Upper lobe of left lung (tissue), 6 donors: Measurements from ENCODE around the gene MAN1B1. TPM values are rescaled to one million over a fixed set of nuclear protein-coding genes. Genes with fewer than 3 reads are reported as not detected.

Experiments
- ATAC-seq, 2 donors: fragments of 200-7000 bp; cut with Tn5 transposase; one replicate each; pipeline ENCODE4 v1.9.1; 2022; ENCODE audit warnings: mild to moderate bottlenecking in 2 of 2, moderate library complexity in 2 of 2; ENCODE audit not compliant: low FRiP score in 2 of 2
- DNase-seq, 2 donors: peaks; one replicate each; pipeline ENCODE4 v3.0.0-alpha.2; 2019 to 2020
- H3K27ac ChIP-seq, 4 donors: fragments of 200-600 bp; sonication (generic); one replicate each; pipeline ENCODE4 v1.5.1; 2016 to 2019
- H3K27me3 ChIP-seq, 4 donors: fragments of 200-600 bp; sonication (generic); one replicate each; pipeline ENCODE4 v1.5.1; 2017 to 2019
- H3K36me3 ChIP-seq, 4 donors: fragments of 200-600 bp; sonication (generic); one replicate each; pipeline ENCODE4 v1.5.1; 2016 to 2019
- H3K4me1 ChIP-seq, 4 donors: fragments of 200-600 bp; sonication (generic); one replicate each; pipeline ENCODE4 v1.5.1; 2018 to 2019
- H3K4me3 ChIP-seq, 4 donors: fragments of 200-600 bp; sonication (generic); one replicate each; pipeline ENCODE4 v1.5.1; 2017 to 2019; ENCODE audit warnings: mild to moderate bottlenecking in 2 of 4, moderate library complexity in 1 of 4
- H3K9me3 ChIP-seq, 4 donors: fragments of 200-600 bp; sonication (generic); one replicate each; pipeline ENCODE4 v1.5.1; 2018 to 2019
- CTCF ChIP-seq, 6 experiments: fragments of 450-650 bp in 4 of 6; fragments of 200-600 bp in 2 of 6; sonication (generic) in 2 of 6; IDR thresholded peaks; one replicate each; pipeline ENCODE4 v1.5.1; 2016 to 2019; ENCODE audit warnings: antibody characterized with exemption in 6 of 6
- EP300 ChIP-seq, 4 donors: sonication (generic); formaldehyde crosslinking; IDR thresholded peaks; one replicate each; pipeline ENCODE4 v1.5.1; 2017; ENCODE audit warnings: antibody characterized with exemption in 4 of 4, control low read depth in 2 of 4
- POLR2A ChIP-seq, 4 donors: fragments of 450-650 bp; IDR thresholded peaks; one replicate each; pipeline ENCODE4 v1.5.1; 2016 to 2017; ENCODE audit warnings: antibody characterized with exemption in 4 of 4, mild to moderate bottlenecking in 2 of 4
- POLR2AphosphoS5 ChIP-seq, 2 donors: sonication (generic); formaldehyde crosslinking; IDR thresholded peaks; one replicate each; pipeline ENCODE4 v1.5.1; 2017; ENCODE audit warnings: antibody characterized with exemption in 2 of 2
- WGBS, 2 donors: methylation state at CpG; one replicate each; pipeline ENCODE4 v1.1.5; 2017 to 2018; 5-methylcytosine and 5-hydroxymethylcytosine counted together
- total RNA-seq, 6 donors: library from RNA; depleted of rRNA in 4 of 6; stranded (reverse); fragments of >200 nt in 4 of 6; gene quantifications; one replicate each; pipeline versions ENCODE4 v1.1.0 to v1.2.1, GENCODE V29; 2016 to 2021
- donor health status: DM: no; HTN: no; CAD: no; lungs with moderate emphysema.
- donor health status: DM: no; HTN: yes; CAD: no; lungs with severe emphysema.

MAN1B1 gene
- total RNA-seq, 6 donors from 2014 or later: 38.0 to 97.4 (median 54.1) TPM

DNA sequence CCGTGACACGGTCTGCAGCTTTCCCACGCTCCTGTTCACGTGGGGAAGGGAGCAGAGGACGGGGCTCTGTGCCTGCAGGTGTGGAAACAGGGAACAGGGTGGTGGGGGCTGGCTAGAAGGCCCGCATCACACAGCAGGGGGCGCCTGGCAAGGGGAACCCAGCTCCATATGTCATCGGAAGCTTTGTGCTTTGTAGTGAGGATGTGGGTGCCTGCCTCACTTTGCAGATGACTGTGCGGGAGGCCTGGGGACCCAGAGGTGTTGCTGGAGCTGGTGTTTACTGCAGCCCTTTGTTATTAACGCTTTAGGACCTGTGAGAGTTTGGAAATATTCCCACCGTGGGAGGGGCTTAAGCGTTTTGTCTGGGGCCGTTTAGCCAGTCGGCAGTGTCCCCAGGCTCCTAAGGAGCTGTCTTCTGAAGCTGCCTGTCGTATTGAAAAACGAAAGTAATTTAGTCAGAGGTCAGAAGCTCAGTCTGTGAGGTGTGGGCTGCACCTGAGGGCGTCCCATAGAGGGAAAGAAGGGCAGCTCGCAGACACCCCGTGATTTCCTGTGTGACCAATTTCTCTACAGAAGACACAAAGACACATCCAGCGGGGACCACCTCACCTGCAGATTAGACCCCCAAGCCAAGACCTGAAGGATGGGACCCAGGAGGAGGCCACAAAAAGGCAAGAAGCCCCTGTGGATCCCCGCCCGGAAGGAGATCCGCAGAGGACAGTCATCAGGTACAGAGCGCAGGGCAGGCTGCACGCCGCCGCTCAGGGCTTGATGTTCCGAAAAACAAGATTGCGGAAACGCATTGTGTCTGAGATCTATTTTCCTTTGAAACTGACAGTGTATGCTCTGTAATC, 9.1 kb downstream of the MAN1B1 start:
- DNase-seq (peak in 1 of 2 donors; percentile 34), ATAC-seq (no peak)
- Histone ChIP-seq H3K27me3 (no peaks in the 10 kb centered on the region), H3K9me3 (no peaks in the 10 kb centered on the region), H3K27ac (peak overlapping the region in 2 of 4 donors; percentile 35), H3K4me1 (no peaks in the 10 kb centered on the region), H3K36me3 (peaks cover 0 to 76% (median 59%) of the 10 kb centered on the region in 4 donors), H3K4me3 (peak overlapping the region in 1 of 4 donors; percentile 6)
- 73 to 84% methylated on average over 27 to 30 of the region's 30 CpGs for WGBS, 2 donors
- TF ChIP-seq POLR2AphosphoS5 (IDR thresholded peaks at IDR 0.05): no peak
- no peak for TF ChIP-seq CTCF (IDR thresholded peaks at IDR 0.05)
- TF ChIP-seq POLR2A (IDR thresholded peaks at IDR 0.05): no peak
- no peak for TF ChIP-seq EP300 (IDR thresholded peaks at IDR 0.05)

DNA sequence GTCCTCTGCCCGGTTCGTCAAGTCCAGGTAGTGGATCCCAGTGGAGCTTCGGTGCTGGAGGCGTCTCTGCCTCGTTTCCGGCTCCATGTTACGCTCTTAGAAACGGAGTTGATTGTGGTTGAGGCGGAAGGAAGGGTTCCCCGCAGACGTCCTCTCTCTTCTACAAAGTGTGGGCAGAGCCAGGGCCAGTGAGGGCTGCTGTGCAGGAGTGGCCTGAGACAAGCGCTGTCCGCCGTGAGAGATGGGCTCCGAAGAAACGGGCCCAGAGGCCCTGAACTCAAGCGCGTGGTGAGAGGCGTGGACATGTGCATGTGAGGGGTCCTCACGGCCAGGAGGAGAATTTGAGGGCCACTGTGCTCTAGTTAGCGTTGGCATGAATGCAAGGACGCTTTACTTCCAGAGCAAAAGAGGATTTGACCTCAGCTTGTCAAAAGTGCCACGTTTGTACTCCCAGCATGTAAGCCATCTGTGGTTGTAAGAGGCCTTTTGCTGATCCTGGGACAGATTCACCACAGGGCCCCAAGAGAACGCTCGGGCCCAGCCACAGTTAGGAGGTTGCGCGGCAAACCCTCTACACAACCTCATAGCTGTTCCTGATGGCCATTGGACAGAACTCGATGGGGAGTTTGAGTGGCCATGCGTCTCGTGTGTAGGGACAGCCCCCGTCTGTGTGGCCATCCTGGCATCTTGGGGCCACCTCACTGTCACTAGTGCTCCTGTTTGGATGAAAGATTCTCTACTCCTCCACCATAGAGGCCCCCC, 10.2 kb downstream of the MAN1B1 start:
- 93 to 94% methylated on average over 20 to 31 of the region's 31 CpGs for WGBS, 2 donors
- Histone ChIP-seq H3K27ac (no peak overlapping the region), H3K4me1 (no peaks in the 10 kb centered on the region), H3K36me3 (peaks cover 4 to 79% (median 64%) of the 10 kb centered on the region in 4 donors), H3K9me3 (no peaks in the 10 kb centered on the region), H3K27me3 (no peaks in the 10 kb centered on the region), H3K4me3 (no peak overlapping the region)
- DNase-seq (no peak), ATAC-seq (peak in 1 of 2 donors; percentile 9)
- TF ChIP-seq POLR2AphosphoS5 (IDR thresholded peaks at IDR 0.05): no peak
- TF ChIP-seq POLR2A (IDR thresholded peaks at IDR 0.05): no peak
- TF ChIP-seq CTCF (IDR thresholded peaks at IDR 0.05): no peak
- no peak for TF ChIP-seq EP300 (IDR thresholded peaks at IDR 0.05)

- peak in 1 of 2 donors; percentile 63 for DNase-seq
- no peak for TF ChIP-seq POLR2A (IDR thresholded peaks at IDR 0.05)
- TF ChIP-seq CTCF (IDR thresholded peaks at IDR 0.05): no peak
- no peak for TF ChIP-seq POLR2AphosphoS5 (IDR thresholded peaks at IDR 0.05)
- TF ChIP-seq EP300 (IDR thresholded peaks at IDR 0.05): no peak
- Histone ChIP-seq H3K27me3 (no peaks in the 10 kb centered on the region), H3K27ac (no peak overlapping the region), H3K4me1 (no peaks in the 10 kb centered on the region), H3K9me3 (no peaks in the 10 kb centered on the region), H3K36me3 (peaks cover 9 to 79% (median 68%) of the 10 kb centered on the region in 4 donors), H3K4me3 (no peak overlapping the region)
- no peak for ATAC-seq
- 95 to 96% methylated on average over 16 to 20 of the region's 20 CpGs for WGBS, 2 donors
Observed at GRCh38 chr9:137097761-137098462, 11.1 kb downstream of the MAN1B1 start.

- ATAC-seq: peak in 1 of 2 donors; percentile 31
- TF ChIP-seq CTCF (IDR thresholded peaks at IDR 0.05) (no peak), POLR2A (IDR thresholded peaks at IDR 0.05) (no peak), EP300 (IDR thresholded peaks at IDR 0.05) (no peak), POLR2AphosphoS5 (IDR thresholded peaks at IDR 0.05) (no peak)
Observed at GRCh38 chr9:137099231-137099630, 12.4 kb downstream of the MAN1B1 start.

More at GRCh38 chr9:137099231-137099630, 12.4 kb downstream of the MAN1B1 start:
- H3K4me1 ChIP-seq: no peaks in the 10 kb centered on the region
- H3K27me3 ChIP-seq: no peaks in the 10 kb centered on the region
- H3K36me3 ChIP-seq: peaks cover 16 to 88% (median 79%) of the 10 kb centered on the region in 4 donors
- no peak for DNase-seq
- H3K27ac ChIP-seq: no peak overlapping the region
- 93 to 94% methylated on average over 11 to 14 of the region's 14 CpGs for WGBS, 2 donors
- H3K4me3 ChIP-seq: no peak overlapping the region
- no peaks in the 10 kb centered on the region for H3K9me3 ChIP-seq
